ENCODE data around the gene SIL1.
"Not testable (repeated sequence)": the region's sequence is repeated elsewhere in the genome, so short reads cannot be mapped to it uniquely, and the experiment has no call there.

Gene SIL1

DNA sequence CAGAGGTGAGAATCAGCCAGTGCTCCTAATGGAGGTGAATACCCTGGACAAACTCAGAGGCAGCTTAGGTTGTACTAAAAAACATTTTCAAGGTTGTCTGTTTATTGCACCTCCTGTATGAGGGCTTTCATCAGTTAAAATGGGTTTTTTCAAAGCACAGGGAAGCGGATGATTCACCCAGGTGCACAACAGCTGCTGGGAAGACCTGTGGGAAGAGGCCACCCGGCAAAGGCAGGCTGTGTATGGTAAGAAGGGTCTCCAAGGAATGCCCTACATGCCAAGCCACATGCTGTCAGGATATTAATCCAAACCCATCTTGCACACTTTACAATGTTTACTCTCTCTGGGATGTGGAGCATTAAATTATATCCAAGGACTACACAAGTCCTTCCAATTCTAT is 14.7 kb downstream of the SIL1 start:
- Histone ChIP-seq H3K4me3 (ENCODE audit: low read depth in 1 of 2, low read length in 1 of 2) (no peak overlapping the region), H3K4me1 (ENCODE audit: control insufficient read depth in 1 of 2, insufficient read depth in 1 of 2, low read depth in 1 of 2, low read length in 1 of 2) (peaks cover 14% of the 10 kb centered on the region in 2 experiments), H3K27me3 (no peaks in the 10 kb centered on the region), H3K27ac (no peak overlapping the region), H3K9me3 (no peaks in the 10 kb centered on the region), H3K36me3 (no peaks in the 10 kb centered on the region)
- TF ChIP-seq, protein P1, sequence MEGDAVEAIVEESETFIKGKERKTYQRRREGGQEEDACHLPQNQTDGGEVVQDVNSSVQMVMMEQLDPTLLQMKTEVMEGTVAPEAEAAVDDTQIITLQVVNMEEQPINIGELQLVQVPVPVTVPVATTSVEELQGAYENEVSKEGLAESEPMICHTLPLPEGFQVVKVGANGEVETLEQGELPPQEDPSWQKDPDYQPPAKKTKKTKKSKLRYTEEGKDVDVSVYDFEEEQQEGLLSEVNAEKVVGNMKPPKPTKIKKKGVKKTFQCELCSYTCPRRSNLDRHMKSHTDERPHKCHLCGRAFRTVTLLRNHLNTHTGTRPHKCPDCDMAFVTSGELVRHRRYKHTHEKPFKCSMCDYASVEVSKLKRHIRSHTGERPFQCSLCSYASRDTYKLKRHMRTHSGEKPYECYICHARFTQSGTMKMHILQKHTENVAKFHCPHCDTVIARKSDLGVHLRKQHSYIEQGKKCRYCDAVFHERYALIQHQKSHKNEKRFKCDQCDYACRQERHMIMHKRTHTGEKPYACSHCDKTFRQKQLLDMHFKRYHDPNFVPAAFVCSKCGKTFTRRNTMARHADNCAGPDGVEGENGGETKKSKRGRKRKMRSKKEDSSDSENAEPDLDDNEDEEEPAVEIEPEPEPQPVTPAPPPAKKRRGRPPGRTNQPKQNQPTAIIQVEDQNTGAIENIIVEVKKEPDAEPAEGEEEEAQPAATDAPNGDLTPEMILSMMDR (IDR thresholded peaks at IDR 0.05) = no peak

DNA sequence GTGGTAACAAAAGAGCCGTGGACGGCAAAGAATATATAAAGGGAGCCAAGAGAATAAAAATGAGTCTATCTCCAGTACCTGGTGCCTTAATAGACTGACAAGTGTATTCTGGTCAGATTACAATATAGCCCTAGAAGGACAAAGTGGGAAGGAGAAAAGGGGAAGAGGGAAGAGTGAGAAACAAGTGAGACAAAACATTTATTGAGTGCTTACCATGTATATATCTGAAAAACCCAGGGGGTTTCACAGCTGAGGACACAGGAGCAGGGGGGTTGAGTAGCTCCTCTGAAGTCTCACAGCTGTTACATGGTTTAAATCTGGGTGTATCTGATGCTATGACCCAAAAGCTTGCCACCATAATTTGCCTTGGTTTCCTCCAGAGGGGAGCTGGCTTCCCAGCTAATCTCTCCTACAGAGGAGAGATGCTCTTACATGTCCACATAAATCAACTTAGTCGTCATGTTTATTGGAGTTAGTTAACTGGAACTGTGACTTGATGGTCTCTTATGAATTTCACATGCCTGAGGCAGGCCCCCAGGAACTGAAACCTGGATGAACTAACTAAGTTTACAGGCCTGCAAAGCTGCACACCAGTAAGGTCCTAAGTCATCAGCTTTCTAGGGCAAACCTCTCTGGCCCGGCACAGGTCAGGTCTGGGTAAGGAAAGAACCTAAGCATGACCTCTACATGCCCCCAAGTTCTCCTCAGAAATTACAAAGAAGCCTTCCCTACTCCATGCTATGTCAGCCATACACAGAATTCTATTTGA is 15.5 kb downstream of the SIL1 start:
- Histone ChIP-seq H3K4me3 (ENCODE audit: low read depth in 1 of 2, low read length in 1 of 2) (no peak overlapping the region), H3K27ac (peak overlapping the region; percentile 46), H3K9me3 (no peaks in the 10 kb centered on the region), H3K36me3 (no peaks in the 10 kb centered on the region), H3K27me3 (no peaks in the 10 kb centered on the region), H3K4me1 (ENCODE audit: control insufficient read depth in 1 of 2, insufficient read depth in 1 of 2, low read depth in 1 of 2, low read length in 1 of 2) (peaks cover 14% of the 10 kb centered on the region in 2 experiments)
- TF ChIP-seq, protein P1 (IDR thresholded peaks at IDR 0.05) = no peak

DNA sequence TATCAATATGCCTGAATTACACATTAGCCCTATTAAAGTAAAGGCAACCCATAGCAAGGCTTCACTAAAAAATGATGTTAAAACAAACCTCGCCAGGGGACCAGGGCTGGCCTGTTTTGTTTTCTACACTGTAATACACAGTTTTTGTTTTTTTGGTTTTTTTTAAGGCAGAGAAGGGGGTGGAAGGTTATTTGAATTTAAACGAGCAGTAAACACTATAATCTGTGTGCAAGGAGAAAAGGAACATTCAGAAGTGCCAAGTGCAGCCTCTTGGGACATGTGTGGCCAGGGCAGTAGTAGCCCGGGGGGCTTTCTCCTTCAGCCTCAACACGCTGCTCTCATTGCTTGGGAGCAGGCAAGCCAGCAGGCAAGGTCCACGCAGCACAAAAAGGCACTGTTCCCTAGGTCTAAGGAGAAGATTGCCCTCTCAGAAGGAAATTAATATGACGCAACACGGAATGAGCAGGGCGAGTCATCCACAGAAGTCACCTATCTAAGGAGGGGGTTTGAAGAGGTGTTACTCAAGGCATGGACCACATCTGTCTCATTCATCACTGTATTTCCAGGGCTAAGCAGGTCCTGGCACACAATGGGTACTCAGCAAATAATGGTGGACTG is 16.2 kb downstream of the SIL1 start:
- peaks cover 14% of the 10 kb centered on the region in 2 experiments for H3K4me1 ChIP-seq (ENCODE audit: control insufficient read depth in 1 of 2, insufficient read depth in 1 of 2, low read depth in 1 of 2, low read length in 1 of 2)

DNA sequence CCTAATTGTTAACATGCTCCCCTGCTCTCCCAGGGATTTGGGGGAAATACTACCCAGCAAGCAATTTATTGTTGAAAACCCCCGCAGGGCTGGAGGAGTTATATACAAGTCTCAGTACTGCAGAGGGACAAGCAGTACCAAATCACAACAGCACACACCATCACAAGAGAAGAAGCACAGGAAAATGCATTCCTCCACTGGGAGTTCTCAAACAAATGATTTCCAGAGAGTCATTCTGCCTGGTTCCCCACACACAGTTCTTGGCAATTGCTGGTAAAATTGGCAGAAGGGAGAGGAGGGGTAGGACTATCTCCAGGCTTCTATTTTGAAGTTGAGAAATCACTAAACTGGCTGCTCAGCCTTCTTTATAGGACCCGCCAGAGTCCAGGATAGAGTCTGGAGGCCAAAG is 16.8 kb downstream of the SIL1 start:
- Histone ChIP-seq H3K36me3 (no peaks in the 10 kb centered on the region), H3K27ac (no peak overlapping the region), H3K9me3 (no peaks in the 10 kb centered on the region), H3K4me3 (ENCODE audit: low read depth in 1 of 2, low read length in 1 of 2) (no peak overlapping the region), H3K27me3 (no peaks in the 10 kb centered on the region), H3K4me1 (ENCODE audit: control insufficient read depth in 1 of 2, insufficient read depth in 1 of 2, low read depth in 1 of 2, low read length in 1 of 2) (peaks cover 14% of the 10 kb centered on the region in 2 experiments)
- TF ChIP-seq, protein P1 (IDR thresholded peaks at IDR 0.05) = no peak

More for the DNA sequence above, 16.2 kb downstream of the SIL1 start:
- Histone ChIP-seq H3K4me3 (ENCODE audit: low read depth in 1 of 2, low read length in 1 of 2) (no peak overlapping the region), H3K27ac (peak overlapping the region; percentile 46), H3K27me3 (no peaks in the 10 kb centered on the region), H3K9me3 (no peaks in the 10 kb centered on the region), H3K36me3 (no peaks in the 10 kb centered on the region)
- TF ChIP-seq, protein P1 (IDR thresholded peaks at IDR 0.05) = no peak

DNA sequence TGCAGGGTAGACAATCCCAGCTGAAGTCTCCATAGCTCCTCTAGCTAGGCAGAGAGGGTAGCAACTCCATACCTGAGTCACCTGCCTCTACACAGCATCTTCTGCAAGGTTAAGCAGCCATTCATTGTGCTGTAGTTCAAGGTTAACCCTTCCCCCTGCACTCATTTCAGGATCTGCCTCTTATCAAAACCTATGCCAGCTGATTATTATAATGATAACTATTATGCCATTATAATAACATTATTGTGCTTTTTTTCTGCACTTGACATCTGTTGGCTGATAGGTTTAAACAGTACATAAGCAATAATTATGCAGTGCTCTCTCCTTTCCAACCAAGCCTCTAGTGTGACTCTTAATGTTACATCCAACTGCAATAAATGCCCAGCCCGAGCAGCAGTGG is 17.3 kb downstream of the SIL1 start:
- H3K9me3 ChIP-seq = no peaks in the 10 kb centered on the region
- H3K4me1 ChIP-seq (ENCODE audit: control insufficient read depth in 1 of 2, insufficient read depth in 1 of 2, low read depth in 1 of 2, low read length in 1 of 2) = peaks cover 14% of the 10 kb centered on the region in 2 experiments
- H3K36me3 ChIP-seq = no peaks in the 10 kb centered on the region
- TF ChIP-seq, protein P1 (IDR thresholded peaks at IDR 0.05) = no peak
- no peak overlapping the region for H3K4me3 ChIP-seq (ENCODE audit: low read depth in 1 of 2, low read length in 1 of 2)
- no peak overlapping the region for H3K27ac ChIP-seq
- no peaks in the 10 kb centered on the region for H3K27me3 ChIP-seq

DNA sequence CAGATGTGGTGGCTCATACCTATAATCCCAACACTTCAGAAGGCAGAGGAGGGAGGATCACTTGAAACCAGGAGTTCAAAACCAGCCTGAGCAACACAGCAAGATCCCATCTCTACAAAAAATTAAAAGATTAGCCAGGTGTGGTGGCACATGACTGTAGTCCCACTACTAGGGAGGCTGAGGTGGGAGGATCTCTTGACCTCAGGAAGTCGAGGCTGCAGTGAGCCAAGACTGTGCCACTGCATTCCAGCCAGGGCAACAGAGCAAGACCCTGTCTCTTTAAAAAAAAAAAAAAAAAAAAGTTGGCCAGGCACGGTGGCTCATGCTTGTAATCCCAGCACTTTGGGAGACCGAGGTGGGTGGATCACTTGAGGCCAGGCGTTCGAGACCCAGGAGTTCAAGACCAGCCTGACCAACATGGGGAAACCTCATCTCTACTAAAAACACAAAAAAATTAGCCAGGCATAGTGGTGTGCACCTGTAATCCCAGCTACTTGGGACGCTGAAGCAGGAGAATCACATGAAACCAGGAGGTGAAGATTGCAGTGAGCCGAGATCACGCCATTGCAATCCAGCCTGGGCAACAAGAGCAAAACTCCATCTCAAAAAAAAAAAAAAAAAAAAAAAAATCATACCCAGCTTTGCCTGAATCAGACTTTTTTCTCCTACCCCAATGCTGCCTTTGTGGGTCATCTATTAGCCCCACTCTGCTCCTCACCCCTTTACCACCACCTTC is 18.2 kb downstream of the SIL1 start:
- peaks cover 14% of the 10 kb centered on the region in 2 experiments for H3K4me1 ChIP-seq (ENCODE audit: control insufficient read depth in 1 of 2, insufficient read depth in 1 of 2, low read depth in 1 of 2, low read length in 1 of 2)
- H3K9me3 ChIP-seq; H3K4me3 ChIP-seq (ENCODE audit: low read depth in 1 of 2, low read length in 1 of 2); H3K36me3 ChIP-seq; H3K27ac ChIP-seq; H3K27me3 ChIP-seq: not testable (repeated sequence)

All from neutrophil (primary cell).